ENCODE measurements around the gene TM4SF20. TPM values are rescaled to one million over a fixed set of nuclear protein-coding genes. Genes with fewer than 3 reads are reported as not detected.

TM4SF20 gene
- total RNA-seq, 4 donors from 2014 or later: not detected

DNA sequence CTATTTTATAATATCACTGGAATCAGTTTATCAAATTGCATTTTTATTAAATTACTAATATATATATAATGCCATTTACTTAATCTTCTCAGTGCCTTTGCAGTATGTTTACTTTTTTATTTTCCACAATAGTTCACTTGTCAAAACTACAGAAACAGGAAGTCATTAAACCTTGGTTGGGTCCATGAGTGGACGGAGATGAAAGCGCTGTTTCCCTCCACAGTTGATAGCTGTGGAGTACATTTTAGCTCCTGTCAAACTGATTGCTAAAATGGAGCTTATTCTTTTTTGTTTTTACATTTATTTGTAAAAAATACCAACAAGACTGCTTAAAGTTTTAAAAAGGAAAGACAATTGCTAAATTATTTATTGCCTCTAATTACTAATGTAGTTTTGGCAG is 34.9 kb downstream of the TM4SF20 start:
- WGBS, 2 donors: 84 to 86% methylated on average over 2 of the region's 2 CpGs
- no peak overlapping the region for H3K4me3 ChIP-seq (ENCODE audit: low read depth, poor library complexity, severe bottlenecking)
- intact Hi-C loops (cut with DNase I; ENCODE audit: low total_unique reads): no loop called here
- DNase-seq (ENCODE audit: low spot score in 2 of 2): no peak
- TF ChIP-seq, protein P1, sequence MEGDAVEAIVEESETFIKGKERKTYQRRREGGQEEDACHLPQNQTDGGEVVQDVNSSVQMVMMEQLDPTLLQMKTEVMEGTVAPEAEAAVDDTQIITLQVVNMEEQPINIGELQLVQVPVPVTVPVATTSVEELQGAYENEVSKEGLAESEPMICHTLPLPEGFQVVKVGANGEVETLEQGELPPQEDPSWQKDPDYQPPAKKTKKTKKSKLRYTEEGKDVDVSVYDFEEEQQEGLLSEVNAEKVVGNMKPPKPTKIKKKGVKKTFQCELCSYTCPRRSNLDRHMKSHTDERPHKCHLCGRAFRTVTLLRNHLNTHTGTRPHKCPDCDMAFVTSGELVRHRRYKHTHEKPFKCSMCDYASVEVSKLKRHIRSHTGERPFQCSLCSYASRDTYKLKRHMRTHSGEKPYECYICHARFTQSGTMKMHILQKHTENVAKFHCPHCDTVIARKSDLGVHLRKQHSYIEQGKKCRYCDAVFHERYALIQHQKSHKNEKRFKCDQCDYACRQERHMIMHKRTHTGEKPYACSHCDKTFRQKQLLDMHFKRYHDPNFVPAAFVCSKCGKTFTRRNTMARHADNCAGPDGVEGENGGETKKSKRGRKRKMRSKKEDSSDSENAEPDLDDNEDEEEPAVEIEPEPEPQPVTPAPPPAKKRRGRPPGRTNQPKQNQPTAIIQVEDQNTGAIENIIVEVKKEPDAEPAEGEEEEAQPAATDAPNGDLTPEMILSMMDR (IDR thresholded peaks at IDR 0.05): no peak
- no peak for TF ChIP-seq POLR2A (IDR thresholded peaks at IDR 0.05)

DNA sequence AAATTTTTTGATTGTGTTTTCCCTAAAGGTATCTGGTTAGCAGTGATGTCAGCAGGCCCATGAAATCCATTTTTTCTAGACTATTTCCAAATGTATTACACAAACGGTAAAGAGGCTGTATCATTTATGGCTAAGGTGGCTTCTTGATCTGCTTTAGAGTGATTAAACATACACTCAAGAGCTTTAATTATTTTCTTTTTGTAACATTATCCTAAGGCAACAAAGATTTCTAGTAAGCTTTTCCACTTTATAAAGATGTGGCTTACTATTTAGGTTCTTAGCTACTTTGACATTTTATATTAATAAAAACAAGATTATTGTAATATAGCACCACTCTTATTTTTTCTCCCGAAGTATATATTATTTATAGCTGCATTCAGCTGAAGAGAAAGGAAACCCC is 37.6 kb downstream of the TM4SF20 start:
- TF ChIP-seq POLR2A (IDR thresholded peaks at IDR 0.05): no peak
- TF ChIP-seq, protein P1 (IDR thresholded peaks at IDR 0.05): no peak
- 81 to 89% methylated on average over 2 of the region's 2 CpGs for WGBS, 2 donors
- intact Hi-C loops (cut with DNase I; ENCODE audit: low total_unique reads): no loop called here
- no peak for DNase-seq (ENCODE audit: low spot score in 2 of 2)
- H3K4me3 ChIP-seq (ENCODE audit: low read depth, poor library complexity, severe bottlenecking): no peak overlapping the region

DNA sequence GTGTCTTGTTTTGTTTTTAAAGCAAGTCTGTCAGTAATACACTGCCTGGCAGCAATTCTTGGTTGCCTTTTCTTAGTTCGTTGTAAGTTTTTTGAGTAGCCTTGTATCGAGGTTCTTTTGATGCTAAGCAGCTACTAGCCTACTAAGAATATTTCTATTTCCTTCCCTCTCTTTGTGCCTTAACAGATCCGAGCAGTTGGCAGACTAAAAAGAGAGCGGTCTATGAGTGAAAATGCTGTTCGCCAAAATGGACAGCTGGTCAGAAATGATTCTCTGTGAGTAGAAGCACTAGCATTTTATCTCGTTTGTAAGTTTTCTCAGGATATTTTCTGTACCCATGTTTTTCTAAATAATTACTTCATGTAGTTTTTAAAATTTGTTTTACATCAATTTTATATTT is 39.0 kb downstream of the TM4SF20 start:
- intact Hi-C loops (cut with DNase I; ENCODE audit: low total_unique reads): no loop called here

DNA sequence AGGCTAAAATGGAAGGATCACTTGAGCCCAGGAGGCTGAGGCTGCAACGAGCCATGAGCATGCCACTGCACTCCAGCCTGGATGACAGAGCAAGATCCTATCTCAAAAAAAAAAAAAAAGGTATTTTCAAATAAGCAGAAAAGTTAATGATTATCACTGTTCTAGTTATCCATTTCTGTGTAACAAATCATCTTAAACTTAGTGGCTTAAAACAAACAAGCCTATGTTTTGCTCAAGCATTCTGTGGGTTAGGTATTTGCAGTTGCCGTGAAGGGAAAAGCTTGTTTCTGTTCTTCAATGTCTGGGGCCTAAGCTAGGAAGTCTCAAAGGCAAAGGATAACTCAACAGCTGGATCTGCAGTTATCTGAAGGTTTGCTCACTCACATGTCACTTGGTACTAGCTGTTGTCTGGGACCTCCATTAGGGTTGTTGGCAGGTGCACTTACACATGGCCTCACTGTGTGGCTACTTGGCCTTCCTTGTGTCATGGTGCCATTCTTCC is 40.0 kb downstream of the TM4SF20 start:
- 95% methylated on average over 2 of the region's 2 CpGs for WGBS, 2 donors
- TF ChIP-seq, protein P1 (IDR thresholded peaks at IDR 0.05): no peak
- no peak for TF ChIP-seq POLR2A (IDR thresholded peaks at IDR 0.05)
- intact Hi-C loops (cut with DNase I; ENCODE audit: low total_unique reads): no loop called here
- DNase-seq (ENCODE audit: low spot score in 2 of 2): no peak
- H3K4me3 ChIP-seq (ENCODE audit: low read depth, poor library complexity, severe bottlenecking): no peak overlapping the region

More for the DNA sequence above, 39.0 kb downstream of the TM4SF20 start:
- H3K4me3 ChIP-seq (ENCODE audit: low read depth, poor library complexity, severe bottlenecking): no peak overlapping the region
- TF ChIP-seq POLR2A (IDR thresholded peaks at IDR 0.05): no peak
- TF ChIP-seq, protein P1 (IDR thresholded peaks at IDR 0.05): no peak
- DNase-seq (ENCODE audit: low spot score in 2 of 2): no peak
- 76 to 77% methylated on average over 6 of the region's 6 CpGs for WGBS, 2 donors

DNA sequence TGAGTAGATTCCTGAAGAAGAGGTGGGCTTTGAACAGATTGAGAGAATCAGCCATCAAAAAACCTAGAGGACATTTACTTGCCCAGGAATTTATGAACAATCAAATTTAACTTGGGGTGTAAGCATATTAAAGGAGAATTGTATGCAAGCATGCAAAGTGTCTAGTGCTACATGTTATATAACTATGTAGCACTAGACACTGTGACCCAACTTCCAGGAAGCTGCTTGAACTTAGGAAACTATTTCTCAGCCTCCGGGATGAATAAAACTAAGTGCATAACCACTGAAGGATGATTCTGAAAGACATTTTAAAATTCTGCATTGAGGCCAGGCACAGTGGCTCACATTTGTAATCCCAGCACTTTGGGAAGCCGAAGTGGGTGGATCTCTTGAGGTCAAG is 41.7 kb downstream of the TM4SF20 start:
- intact Hi-C loops (cut with DNase I; ENCODE audit: low total_unique reads): no loop called here

More for the DNA sequence above, 41.7 kb downstream of the TM4SF20 start:
- TF ChIP-seq POLR2A (IDR thresholded peaks at IDR 0.05): no peak
- TF ChIP-seq, protein P1 (IDR thresholded peaks at IDR 0.05): no peak
- WGBS, 2 donors: 89 to 100% methylated on average over 2 of the region's 2 CpGs
- no peak for DNase-seq (ENCODE audit: low spot score in 2 of 2)
- H3K4me3 ChIP-seq (ENCODE audit: low read depth, poor library complexity, severe bottlenecking): no peak overlapping the region

Data from lower leg skin (tissue), 4 donors.